Tongue (tissue), 2 donors: ENCODE measurements around the gene ARHGEF9. TPM values are rescaled to one million over a fixed set of nuclear protein-coding genes. Genes with fewer than 3 reads are reported as not detected.
"Not testable (repeated sequence)": the region's sequence is repeated elsewhere in the genome, so short reads cannot be mapped to it uniquely, and the experiment has no call there.

Experiments
- DNase-seq: peaks from one replicate; pipeline ENCODE4 v3.0.0-alpha.2; 2015
- total RNA-seq: library from RNA; depleted of rRNA; stranded (reverse); fragments of >200 nt; gene quantifications from one replicate; pipeline ENCODE4 v1.2.3, GENCODE V29; 2014

Gene ARHGEF9
- 39.1 TPM for total RNA-seq

GRCh38 chrX:63784902-63785707, at the start of gene ARHGEF9:
ARHGEF9 (minus strand) TSS chrX:63785214; CDS start chrX:63785145, 69 bp downstream.
- DNase-seq = peak; percentile 77

GRCh38 chrX:63825446-63825845, 40.4 kb upstream of the ARHGEF9 start:
- DNase-seq = not testable (repeated sequence)

DNA sequence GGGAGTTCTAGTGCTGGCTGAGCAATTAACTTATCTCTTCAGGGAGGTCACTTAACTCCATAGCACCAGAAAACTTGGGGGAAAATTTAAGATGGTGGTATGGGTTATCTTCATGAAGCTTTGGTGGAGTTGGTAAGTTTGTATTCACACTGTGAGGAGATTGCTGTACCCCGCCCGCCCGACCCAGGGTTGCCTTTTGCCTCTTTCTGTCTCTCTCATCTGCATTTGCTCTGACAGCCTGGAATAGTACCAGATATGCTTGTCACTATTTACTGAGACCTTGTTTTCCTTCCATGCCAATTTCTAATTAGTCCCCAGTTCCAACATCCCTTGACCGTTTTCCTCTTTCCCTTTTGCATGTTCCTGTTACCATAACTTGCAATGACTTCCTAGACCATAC, 33.1 kb upstream of the ARHGEF9 start:
- DNase-seq = no peak

DNA sequence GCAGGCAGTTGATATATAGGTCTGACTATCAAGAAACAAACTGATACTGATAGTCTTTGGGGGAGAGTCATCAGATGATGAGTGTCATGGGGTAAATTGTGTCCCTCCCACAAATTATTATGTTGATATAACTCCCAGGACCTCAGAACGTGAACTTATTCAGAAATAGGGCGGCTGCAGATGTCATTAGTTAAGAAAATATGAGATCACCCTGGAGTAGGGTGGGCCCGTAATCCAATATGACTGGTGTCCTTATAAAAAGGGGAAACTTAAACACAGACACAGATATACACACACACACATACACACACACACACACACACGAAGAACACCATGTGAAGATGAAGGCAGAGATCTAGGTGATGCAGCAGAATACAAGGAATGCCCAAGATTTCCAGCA, 32.7 kb upstream of the ARHGEF9 start:
- no peak for DNase-seq

- no peak for DNase-seq
Observed at GRCh38 chrX:63812823-63813222, 27.8 kb upstream of the ARHGEF9 start.

DNA sequence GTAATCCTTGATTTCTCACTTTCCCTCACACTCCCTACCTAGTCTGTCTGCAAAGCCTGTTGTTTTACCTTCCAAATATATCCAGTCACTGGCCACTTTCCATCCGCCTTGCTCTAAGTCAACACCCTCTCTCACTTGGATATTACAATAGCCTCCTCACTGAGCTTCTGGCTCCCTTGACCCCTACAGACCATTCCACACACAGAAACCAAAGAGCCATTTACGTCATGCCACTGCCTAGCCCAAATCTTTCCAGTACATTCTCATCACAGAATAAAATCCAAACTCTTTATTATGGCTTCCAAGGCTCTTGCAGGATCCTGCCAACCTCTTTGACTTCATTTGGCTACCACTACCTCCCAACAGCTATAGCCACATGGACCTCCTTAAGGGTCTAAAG, 25.7 kb upstream of the ARHGEF9 start:
- DNase-seq = no peak

GRCh38 chrX:63809173-63809572, 24.2 kb upstream of the ARHGEF9 start:
- DNase-seq = peak; percentile 61

- not testable (repeated sequence) for DNase-seq
Observed at GRCh38 chrX:63795406-63795805, 10.4 kb upstream of the ARHGEF9 start.

DNA sequence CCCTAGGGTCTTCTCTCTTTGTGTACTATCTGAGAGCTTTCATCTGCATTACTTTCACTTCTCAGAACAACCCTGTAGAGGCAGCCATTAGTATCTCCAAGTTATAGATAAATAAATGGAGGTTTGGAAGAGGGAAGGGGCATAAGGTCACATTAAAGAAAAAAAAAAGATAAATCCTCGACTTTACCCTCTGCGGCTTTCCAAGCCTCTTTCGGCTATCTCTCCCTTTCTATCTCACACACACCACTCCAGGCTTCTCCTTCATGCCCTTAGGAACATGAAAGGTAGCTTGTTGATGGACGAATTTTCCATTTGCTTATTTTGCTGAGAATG, 660 bp upstream of the ARHGEF9 start:
- no peak for DNase-seq

DNA sequence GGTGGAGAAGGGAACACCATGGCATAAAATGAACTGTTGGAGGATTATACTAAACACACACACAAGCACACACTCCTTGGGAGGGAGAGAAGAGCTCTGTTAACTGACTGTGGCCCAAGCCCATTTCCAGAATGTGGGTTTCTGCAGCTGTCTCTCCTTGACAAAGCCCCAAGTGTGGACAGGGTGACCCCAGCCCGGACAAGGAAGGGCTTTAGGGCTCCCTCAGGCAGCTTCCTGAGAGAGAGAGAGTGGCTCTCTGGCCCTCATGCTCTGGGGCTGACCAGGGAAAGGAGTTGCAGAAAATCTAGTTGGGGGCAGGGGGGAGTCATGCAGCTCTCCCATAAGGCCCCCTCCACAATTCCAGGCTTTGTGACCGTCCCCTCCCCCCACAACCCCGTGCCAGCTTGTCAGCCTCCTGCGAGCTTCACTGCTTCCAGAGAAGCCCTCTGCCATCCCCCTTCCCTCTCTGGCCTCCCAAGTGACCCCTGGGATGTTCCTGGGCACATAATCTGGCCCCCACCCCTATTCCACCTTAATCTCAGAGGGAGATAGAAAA, 590 bp downstream of the ARHGEF9 start:
- peak; percentile 21 for DNase-seq

GRCh38 chrX:63782515-63782914, 2.5 kb downstream of the ARHGEF9 start:
- DNase-seq = no peak

GRCh38 chrX:63768760-63769159, 16.3 kb downstream of the ARHGEF9 start:
- no peak for DNase-seq

DNA sequence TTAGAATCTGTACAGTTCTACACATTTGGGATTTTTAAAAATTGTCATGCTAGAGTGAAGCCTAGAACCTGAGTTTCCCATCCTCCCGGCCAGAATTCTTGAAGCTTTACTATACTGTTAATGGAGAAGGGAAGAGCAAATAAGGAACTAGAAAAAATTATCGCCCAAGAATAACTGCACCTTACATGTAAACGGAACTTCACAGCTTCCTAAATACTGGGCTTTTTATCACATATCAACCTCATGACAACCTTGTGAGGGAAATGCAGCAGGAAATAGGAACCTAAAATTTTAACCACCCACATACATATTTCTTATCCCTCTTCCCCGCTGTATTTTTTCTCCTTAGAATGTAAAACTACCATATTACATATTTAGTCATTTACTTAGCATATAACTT, 19.3 kb downstream of the ARHGEF9 start:
- no peak for DNase-seq

DNA sequence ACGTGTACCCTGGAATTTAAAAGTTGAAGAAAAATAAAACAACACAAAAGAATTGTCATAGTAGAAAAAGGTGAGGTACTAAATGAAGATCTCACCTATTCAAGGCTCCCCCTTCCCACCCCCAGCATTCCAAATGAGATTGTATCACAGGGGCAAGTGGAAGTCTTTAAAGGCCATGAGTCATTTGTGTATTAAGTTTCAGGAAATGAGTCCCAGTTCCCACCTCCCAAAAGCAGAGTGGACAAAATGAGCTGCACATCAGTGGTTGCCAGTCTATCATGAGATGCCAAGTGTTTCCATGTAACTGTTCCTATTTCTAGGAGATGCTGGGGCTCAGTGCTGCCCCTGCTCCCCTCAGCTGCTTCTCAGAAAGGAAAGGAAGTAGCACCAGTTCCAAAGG, 20.1 kb downstream of the ARHGEF9 start:
- DNase-seq = no peak

- DNase-seq = no peak
Observed at GRCh38 chrX:63761639-63762038, 23.4 kb downstream of the ARHGEF9 start.

GRCh38 chrX:63758011-63758410, 27.0 kb downstream of the ARHGEF9 start:
- DNase-seq = no peak

- DNase-seq = no peak
Observed at GRCh38 chrX:63755892-63756291, 29.1 kb downstream of the ARHGEF9 start.

- DNase-seq = peak; percentile 95
Observed at GRCh38 chrX:63754860-63755579, 30.0 kb downstream of the ARHGEF9 start.

GRCh38 chrX:63754136-63754859, 30.7 kb downstream of the ARHGEF9 start:
- DNase-seq = no peak

- DNase-seq = no peak
Observed at GRCh38 chrX:63751481-63751880, 33.5 kb downstream of the ARHGEF9 start.

DNA sequence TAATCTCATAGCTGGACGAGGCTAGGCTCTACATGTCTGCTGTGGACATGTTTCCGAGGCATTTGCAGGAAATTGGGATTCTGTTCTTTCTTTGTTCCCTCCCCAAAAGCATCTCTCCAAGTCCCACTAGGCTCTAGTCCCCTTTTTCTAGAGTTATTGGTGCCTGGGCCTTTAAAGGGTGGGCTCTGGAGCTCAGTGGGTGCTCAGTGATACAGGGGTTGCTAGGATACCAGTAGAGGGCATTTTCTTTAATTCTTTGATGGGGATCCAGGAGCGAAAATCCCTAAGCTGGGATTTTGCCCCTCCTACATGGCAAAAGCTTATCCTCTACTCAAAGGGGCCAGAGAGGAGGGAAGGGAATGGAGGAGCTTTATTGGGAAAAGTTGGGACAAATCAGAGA, 34.2 kb downstream of the ARHGEF9 start:
- no peak for DNase-seq

GRCh38 chrX:63747331-63747730, 37.7 kb downstream of the ARHGEF9 start:
- DNase-seq = no peak

- no peak for DNase-seq
Observed at GRCh38 chrX:63746715-63747114, 38.3 kb downstream of the ARHGEF9 start.
